NK-92 (cell line): ENCODE data around the gene CCL14.
"Not testable (repeated sequence)": the region's sequence is repeated elsewhere in the genome, so short reads cannot be mapped to it uniquely, and the experiment has no call there.

ENCODE experiments used
- DNase-seq: peaks from one replicate; lab custom pipeline; 2025; ENCODE audit not compliant: unreplicated experiment; lab: John Stamatoyannopoulos, UW

Gene CCL14

GRCh38 chr17:35943537-35943936 is 43.0 kb downstream of the CCL14 start, which contains the start of gene LYZL6:
TSS of gene LYZL6 (minus strand) at chr17:35943713. CDS start at chr17:35939356, 4,357 bp downstream.
- no peak for DNase-seq

- no peak for DNase-seq
These were observed 43.8 kb downstream of the CCL14 start for GRCh38 chr17:35942588-35943186.

- not testable (repeated sequence) for DNase-seq
These were observed 48.0 kb downstream of the CCL14 start for GRCh38 chr17:35938492-35938891.

GRCh38 chr17:35936063-35936462 is 50.5 kb downstream of the CCL14 start:
- no peak for DNase-seq

GRCh38 chr17:35934760-35935159 is 51.8 kb downstream of the CCL14 start:
- DNase-seq: no peak
